ENCODE measurements around the gene IL10RA.

IL10RA gene

DNA sequence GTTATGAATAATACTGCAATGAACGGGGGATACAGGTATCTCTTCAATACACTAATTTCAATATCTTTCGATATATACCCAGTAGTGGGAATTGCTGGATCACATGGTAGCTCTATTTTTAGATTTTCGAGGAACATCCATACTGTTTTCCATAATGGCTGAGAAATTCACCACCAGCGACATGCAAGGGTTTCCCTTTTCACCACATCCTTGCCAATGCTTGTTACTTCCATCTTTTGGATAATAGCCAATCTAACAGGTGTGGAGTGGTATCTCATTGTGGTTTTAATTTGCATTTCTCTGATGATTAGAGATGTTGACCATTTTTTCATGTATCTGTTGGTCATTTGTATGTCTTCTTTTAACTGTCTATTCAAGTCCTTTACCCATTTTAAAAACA is 5.9 kb downstream of the IL10RA start:
- no peak for DNase-seq

- no peak for DNase-seq
Measured at GRCh38 chr11:117992620-117993019, 6.4 kb downstream of the IL10RA start.

DNA sequence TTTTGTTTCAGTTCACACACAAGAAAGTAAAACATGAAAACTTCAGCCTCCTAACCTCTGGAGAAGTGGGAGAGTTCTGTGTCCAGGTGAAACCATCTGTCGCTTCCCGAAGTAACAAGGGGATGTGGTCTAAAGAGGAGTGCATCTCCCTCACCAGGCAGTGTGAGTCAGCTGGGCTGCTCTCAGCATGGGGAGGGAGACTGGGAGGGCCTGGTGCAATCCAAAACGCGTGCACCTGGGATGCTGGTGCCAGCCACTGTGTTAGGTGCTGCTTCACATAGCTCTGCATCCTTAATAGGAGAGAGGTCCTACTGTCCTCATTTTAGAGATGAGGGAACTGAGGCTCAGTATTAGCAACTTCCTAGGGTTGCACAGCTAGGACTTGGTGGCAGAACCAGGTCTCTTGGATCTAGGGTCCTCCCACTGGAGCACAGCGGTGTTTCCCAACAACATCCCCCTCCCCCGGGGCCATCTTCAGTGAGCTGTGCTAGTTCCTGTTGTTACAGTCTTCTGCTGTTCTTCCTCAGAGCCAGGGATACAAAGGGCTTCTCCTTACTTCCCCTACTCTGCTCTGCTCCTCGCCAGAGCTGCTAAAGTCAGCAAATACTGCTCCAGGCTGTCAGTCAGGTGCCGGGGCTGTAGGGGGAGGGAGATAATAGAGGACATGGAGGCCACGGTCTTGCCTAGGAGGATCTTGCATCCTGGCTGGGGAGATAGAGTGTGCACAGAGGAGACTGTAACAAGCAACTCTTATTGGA is 8.0 kb downstream of the IL10RA start:
- peak in 3 of 58 donors; percentile 10 to 21 (median 19) for DNase-seq

- no peak for DNase-seq
Measured at GRCh38 chr11:117995472-117995871, 9.3 kb downstream of the IL10RA start.

- no peak for DNase-seq
Measured at GRCh38 chr11:117996058-117996457, 9.9 kb downstream of the IL10RA start.

GRCh38 chr11:117997406-117997805 is 11.2 kb downstream of the IL10RA start:
- DNase-seq, result no peak

GRCh38 chr11:117997823-117998579 is 11.8 kb downstream of the IL10RA start:
- DNase-seq, result no peak

DNA sequence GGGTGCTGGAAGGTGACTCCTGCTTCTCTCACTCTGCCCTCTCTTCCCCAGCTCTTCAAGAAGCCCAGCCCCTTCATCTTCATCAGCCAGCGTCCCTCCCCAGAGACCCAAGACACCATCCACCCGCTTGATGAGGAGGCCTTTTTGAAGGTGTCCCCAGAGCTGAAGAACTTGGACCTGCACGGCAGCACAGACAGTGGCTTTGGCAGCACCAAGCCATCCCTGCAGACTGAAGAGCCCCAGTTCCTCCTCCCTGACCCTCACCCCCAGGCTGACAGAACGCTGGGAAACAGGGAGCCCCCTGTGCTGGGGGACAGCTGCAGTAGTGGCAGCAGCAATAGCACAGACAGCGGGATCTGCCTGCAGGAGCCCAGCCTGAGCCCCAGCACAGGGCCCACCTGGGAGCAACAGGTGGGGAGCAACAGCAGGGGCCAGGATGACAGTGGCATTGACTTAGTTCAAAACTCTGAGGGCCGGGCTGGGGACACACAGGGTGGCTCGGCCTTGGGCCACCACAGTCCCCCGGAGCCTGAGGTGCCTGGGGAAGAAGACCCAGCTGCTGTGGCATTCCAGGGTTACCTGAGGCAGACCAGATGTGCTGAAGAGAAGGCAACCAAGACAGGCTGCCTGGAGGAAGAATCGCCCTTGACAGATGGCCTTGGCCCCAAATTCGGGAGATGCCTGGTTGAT is 12.6 kb downstream of the IL10RA start:
- no peak for DNase-seq

DNA sequence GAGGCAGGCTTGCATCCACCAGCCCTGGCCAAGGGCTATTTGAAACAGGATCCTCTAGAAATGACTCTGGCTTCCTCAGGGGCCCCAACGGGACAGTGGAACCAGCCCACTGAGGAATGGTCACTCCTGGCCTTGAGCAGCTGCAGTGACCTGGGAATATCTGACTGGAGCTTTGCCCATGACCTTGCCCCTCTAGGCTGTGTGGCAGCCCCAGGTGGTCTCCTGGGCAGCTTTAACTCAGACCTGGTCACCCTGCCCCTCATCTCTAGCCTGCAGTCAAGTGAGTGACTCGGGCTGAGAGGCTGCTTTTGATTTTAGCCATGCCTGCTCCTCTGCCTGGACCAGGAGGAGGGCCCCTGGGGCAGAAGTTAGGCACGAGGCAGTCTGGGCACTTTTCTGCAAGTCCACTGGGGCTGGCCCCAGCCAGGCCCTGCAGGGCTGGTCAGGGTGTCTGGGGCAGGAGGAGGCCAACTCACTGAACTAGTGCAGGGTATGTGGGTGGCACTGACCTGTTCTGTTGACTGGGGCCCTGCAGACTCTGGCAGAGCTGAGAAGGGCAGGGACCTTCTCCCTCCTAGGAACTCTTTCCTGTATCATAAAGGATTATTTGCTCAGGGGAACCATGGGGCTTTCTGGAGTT is 13.3 kb downstream of the IL10RA start:
- no peak for DNase-seq

GRCh38 chr11:118000067-118000849 is 14.1 kb downstream of the IL10RA start:
- DNase-seq, result no peak

DNA sequence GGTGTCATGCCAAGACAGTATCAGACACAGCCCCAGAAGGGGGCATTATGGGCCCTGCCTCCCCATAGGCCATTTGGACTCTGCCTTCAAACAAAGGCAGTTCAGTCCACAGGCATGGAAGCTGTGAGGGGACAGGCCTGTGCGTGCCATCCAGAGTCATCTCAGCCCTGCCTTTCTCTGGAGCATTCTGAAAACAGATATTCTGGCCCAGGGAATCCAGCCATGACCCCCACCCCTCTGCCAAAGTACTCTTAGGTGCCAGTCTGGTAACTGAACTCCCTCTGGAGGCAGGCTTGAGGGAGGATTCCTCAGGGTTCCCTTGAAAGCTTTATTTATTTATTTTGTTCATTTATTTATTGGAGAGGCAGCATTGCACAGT is 14.6 kb downstream of the IL10RA start:
- no peak for DNase-seq

GRCh38 chr11:118001494-118001971 is 15.3 kb downstream of the IL10RA start:
- DNase-seq, result no peak

- DNase-seq, result no peak
Measured at GRCh38 chr11:118002010-118002540, 15.9 kb downstream of the IL10RA start.

- no peak for DNase-seq
Measured at GRCh38 chr11:118002541-118003423, 16.6 kb downstream of the IL10RA start.

DNA sequence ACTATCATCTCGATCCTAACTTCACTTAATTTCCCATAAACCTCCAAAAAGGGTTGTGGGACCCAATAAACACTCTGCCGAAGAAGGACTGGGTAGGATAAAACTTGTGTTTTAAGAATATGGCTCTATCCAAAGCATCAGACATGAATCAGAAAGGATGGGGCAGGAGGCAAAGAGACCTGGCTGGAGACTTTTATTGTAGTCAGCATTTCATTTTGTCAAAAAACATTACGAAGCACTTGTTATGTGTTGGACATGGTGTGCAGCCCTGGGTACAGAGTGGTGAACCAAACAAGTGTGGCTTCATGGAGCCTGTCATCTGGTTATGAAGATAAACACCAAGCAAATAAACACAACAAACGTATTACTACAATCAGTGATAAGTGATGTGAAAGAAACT is 17.3 kb downstream of the IL10RA start:
- DNase-seq, result no peak

- no peak for DNase-seq
Measured at GRCh38 chr11:118004543-118005223, 18.5 kb downstream of the IL10RA start.

DNA sequence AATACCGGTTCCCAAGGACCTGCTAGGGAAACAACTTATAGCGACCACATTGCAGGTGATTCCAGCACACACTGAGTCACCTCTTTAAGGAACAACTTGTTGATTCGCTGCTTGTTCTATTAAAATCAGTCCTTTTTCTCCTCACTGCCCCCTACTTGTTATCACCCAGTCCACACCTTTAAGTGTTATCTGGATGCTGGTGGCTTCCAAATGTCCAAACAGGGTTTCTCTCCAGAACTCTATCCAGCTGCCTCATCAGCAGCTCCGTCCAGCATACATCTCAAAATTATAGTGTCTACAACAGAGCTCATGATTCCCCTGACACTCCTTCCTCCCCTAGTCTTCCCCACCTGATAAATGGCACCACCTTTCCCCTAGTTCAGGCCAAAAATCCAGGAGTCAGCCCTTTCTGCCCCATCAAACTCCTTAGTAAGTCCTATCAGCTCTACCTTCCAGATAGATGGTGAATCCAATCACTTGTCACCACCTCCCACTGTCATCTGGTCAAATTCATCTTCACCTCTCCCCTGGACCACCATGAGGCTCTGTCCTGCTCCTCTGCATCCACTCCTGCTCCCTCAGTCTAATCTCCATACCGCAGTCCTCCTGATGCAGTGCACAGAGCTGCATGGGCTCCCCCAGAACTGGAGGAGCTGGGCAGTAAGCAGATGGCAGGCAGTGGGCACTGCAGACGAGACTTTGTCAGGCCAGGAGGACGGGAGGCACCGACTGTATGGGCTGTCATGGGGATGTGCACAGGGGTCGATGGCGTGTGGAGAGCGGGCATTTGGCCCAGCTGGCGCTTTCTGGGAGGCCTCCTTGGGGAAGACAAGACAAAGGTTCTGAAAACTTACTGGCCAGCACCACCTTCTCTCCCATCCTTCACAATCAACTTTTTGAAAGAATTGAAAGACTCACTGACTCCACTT is 19.3 kb downstream of the IL10RA start:
- DNase-seq, result no peak

GRCh38 chr11:118006153-118006534 is 19.9 kb downstream of the IL10RA start:
- peak in 1 of 58 donors; percentile 15 for DNase-seq
